ENCODE data around the gene RHOA.

RHOA gene

GRCh38 chr3:49385617-49386016 lies 26.2 kb downstream of the RHOA start:
- TF ChIP-seq CTCF (conservative IDR thresholded peaks at IDR 0.05; ENCODE audit: low read depth, low read length), result no peak

GRCh38 chr3:49383387-49383786 lies 28.4 kb downstream of the RHOA start:
- Histone ChIP-seq H3K79me2 (ENCODE audit: insufficient read depth, low read depth) (peaks cover 96% of the 10 kb centered on the region), H3K9ac (no peak overlapping the region), H4K20me1 (ENCODE audit: insufficient read depth) (no peaks in the 10 kb centered on the region), H3K4me2 (no peak overlapping the region), H3K4me3 (IDR thresholded peaks at IDR 0.05; ENCODE audit: insufficient read depth, low read depth, low read length) (no peak overlapping the region), H3K36me3 (ENCODE audit: insufficient read depth) (no peaks in the 10 kb centered on the region), H3K4me1 (ENCODE audit: low read depth, poor library complexity, severe bottlenecking) (no peaks in the 10 kb centered on the region), H3K27ac (no peak overlapping the region), H3K27me3 (ENCODE audit: insufficient read depth, low read depth) (no peaks in the 10 kb centered on the region), H2AFZ (ENCODE audit: low read depth) (no peak overlapping the region)
- no peak for TF ChIP-seq CTCF (conservative IDR thresholded peaks at IDR 0.05; ENCODE audit: low read depth, low read length)

More at GRCh38 chr3:49385617-49386016, 26.2 kb downstream of the RHOA start:
- no peak overlapping the region for H3K9ac ChIP-seq
- no peaks in the 10 kb centered on the region for H3K36me3 ChIP-seq (ENCODE audit: insufficient read depth)
- H3K27me3 ChIP-seq (ENCODE audit: insufficient read depth, low read depth), result no peaks in the 10 kb centered on the region
- no peaks in the 10 kb centered on the region for H4K20me1 ChIP-seq (ENCODE audit: insufficient read depth)
- no peak overlapping the region for H3K27ac ChIP-seq
- peaks cover 98% of the 10 kb centered on the region for H3K79me2 ChIP-seq (ENCODE audit: insufficient read depth, low read depth)
- H3K4me2 ChIP-seq, result no peak overlapping the region
- H3K4me3 ChIP-seq (IDR thresholded peaks at IDR 0.05; ENCODE audit: insufficient read depth, low read depth, low read length), result no peak overlapping the region
- H3K4me1 ChIP-seq (ENCODE audit: low read depth, poor library complexity, severe bottlenecking), result no peaks in the 10 kb centered on the region
- no peak overlapping the region for H2AFZ ChIP-seq (ENCODE audit: low read depth)

GRCh38 chr3:49378249-49378895 lies 33.4 kb downstream of the RHOA start:
- Histone ChIP-seq H4K20me1 (ENCODE audit: insufficient read depth) (no peaks in the 10 kb centered on the region), H3K4me2 (no peak overlapping the region)

GRCh38 chr3:49377483-49377882 lies 34.3 kb downstream of the RHOA start:
- Histone ChIP-seq H3K27me3 (ENCODE audit: insufficient read depth, low read depth) (no peaks in the 10 kb centered on the region), H2AFZ (ENCODE audit: low read depth) (no peak overlapping the region), H4K20me1 (ENCODE audit: insufficient read depth) (no peaks in the 10 kb centered on the region), H3K4me1 (ENCODE audit: low read depth, poor library complexity, severe bottlenecking) (no peaks in the 10 kb centered on the region), H3K4me2 (no peak overlapping the region), H3K36me3 (ENCODE audit: insufficient read depth) (no peaks in the 10 kb centered on the region), H3K79me2 (ENCODE audit: insufficient read depth, low read depth) (peaks cover 57% of the 10 kb centered on the region), H3K9ac (no peak overlapping the region), H3K27ac (no peak overlapping the region), H3K4me3 (IDR thresholded peaks at IDR 0.05; ENCODE audit: insufficient read depth, low read depth, low read length) (no peak overlapping the region)
- TF ChIP-seq CTCF (conservative IDR thresholded peaks at IDR 0.05; ENCODE audit: low read depth, low read length), result no peak

More at GRCh38 chr3:49378249-49378895, 33.4 kb downstream of the RHOA start:
- H3K4me1 ChIP-seq (ENCODE audit: low read depth, poor library complexity, severe bottlenecking), result no peaks in the 10 kb centered on the region
- H3K4me3 ChIP-seq (IDR thresholded peaks at IDR 0.05; ENCODE audit: insufficient read depth, low read depth, low read length), result no peak overlapping the region
- no peak overlapping the region for H3K9ac ChIP-seq
- no peak for TF ChIP-seq CTCF (conservative IDR thresholded peaks at IDR 0.05; ENCODE audit: low read depth, low read length)
- H3K79me2 ChIP-seq (ENCODE audit: insufficient read depth, low read depth), result peaks cover 66% of the 10 kb centered on the region
- H3K36me3 ChIP-seq (ENCODE audit: insufficient read depth), result no peaks in the 10 kb centered on the region
- no peak overlapping the region for H2AFZ ChIP-seq (ENCODE audit: low read depth)
- H3K27me3 ChIP-seq (ENCODE audit: insufficient read depth, low read depth), result no peaks in the 10 kb centered on the region
- H3K27ac ChIP-seq, result no peak overlapping the region
